ENCODE results near the gene RAX2. TPM values are rescaled to one million over a fixed set of nuclear protein-coding genes. Genes with fewer than 3 reads are reported as not detected.

RAX2 gene
- polyA plus RNA-seq, 1 donor from 2014 or later, result not detected

DNA sequence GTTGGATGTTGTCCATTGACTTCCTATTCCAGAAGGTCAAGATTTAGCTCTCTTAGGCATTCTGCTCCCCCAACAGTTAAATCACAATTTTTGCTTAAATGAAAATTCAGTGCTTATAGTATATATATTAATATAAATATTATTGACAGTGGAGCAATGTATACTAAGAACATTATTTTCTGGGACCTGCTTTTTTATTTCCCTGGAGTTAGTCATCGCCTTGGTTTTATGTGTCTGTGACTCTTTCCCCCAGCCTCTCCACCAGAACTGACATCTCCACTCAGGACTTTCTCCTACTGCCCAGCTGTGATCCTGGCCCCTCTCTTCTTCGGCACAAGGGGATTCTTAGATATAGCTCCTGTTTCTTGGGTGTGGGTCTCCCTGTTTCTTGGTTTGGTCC, 24.3 kb upstream of the RAX2 start:
- Histone ChIP-seq H3K27ac (ENCODE audit: low read length) (no peak overlapping the region), H3F3A (ENCODE audit: insufficient read depth, low read length, poor library complexity, severe bottlenecking) (no peaks in the 10 kb centered on the region), H2AFZ (ENCODE audit: low read depth, low read length) (no peak overlapping the region), H4K20me1 (ENCODE audit: insufficient read depth) (no peaks in the 10 kb centered on the region), H3K36me3 (ENCODE audit: insufficient read depth, low read length) (no peaks in the 10 kb centered on the region), H3K27me3 (ENCODE audit: insufficient read depth, low read depth, low read length) (peaks cover under 1% of the 10 kb centered on the region), H3K9me3 (ENCODE audit: low read length) (no peaks in the 10 kb centered on the region), H3K4me3 (ENCODE audit: low read length) (no peak overlapping the region), H3K4me2 (ENCODE audit: low read length) (no peak overlapping the region), H3K79me2 (replicated peaks; ENCODE audit: insufficient read depth, low read length) (no peaks in the 10 kb centered on the region), H3K9ac (ENCODE audit: low read length) (no peak overlapping the region), H3K9me2 (ENCODE audit: insufficient read depth, low read length) (no peaks in the 10 kb centered on the region)
- TF ChIP-seq RAD21 (conservative IDR thresholded peaks at IDR 0.05) (no peak), EP300 (conservative IDR thresholded peaks at IDR 0.05; ENCODE audit: poor library complexity, severe bottlenecking) (no peak), TAF1 (IDR thresholded peaks at IDR 0.05; ENCODE audit: low read depth) (no peak), POLR2AphosphoS5 (IDR thresholded peaks at IDR 0.05) (no peak), SMC3 (conservative IDR thresholded peaks at IDR 0.05; ENCODE audit: poor library complexity) (no peak), MXI1 (conservative IDR thresholded peaks at IDR 0.05; ENCODE audit: poor library complexity, severe bottlenecking) (no peak), EZH2 (IDR thresholded peaks at IDR 0.05; ENCODE audit: borderline replicate concordance, insufficient read depth, low read length, poor library complexity, severe bottlenecking) (no peak), REST (IDR thresholded peaks at IDR 0.05; ENCODE audit: borderline replicate concordance) (no peak)
- TF ChIP-seq, protein P1, sequence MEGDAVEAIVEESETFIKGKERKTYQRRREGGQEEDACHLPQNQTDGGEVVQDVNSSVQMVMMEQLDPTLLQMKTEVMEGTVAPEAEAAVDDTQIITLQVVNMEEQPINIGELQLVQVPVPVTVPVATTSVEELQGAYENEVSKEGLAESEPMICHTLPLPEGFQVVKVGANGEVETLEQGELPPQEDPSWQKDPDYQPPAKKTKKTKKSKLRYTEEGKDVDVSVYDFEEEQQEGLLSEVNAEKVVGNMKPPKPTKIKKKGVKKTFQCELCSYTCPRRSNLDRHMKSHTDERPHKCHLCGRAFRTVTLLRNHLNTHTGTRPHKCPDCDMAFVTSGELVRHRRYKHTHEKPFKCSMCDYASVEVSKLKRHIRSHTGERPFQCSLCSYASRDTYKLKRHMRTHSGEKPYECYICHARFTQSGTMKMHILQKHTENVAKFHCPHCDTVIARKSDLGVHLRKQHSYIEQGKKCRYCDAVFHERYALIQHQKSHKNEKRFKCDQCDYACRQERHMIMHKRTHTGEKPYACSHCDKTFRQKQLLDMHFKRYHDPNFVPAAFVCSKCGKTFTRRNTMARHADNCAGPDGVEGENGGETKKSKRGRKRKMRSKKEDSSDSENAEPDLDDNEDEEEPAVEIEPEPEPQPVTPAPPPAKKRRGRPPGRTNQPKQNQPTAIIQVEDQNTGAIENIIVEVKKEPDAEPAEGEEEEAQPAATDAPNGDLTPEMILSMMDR (IDR thresholded peaks at IDR 0.05; ENCODE audit: poor library complexity, severe bottlenecking), result no peak

- no peak overlapping the region for H3K4me2 ChIP-seq (ENCODE audit: low read length)
- H4K20me1 ChIP-seq (ENCODE audit: insufficient read depth), result no peaks in the 10 kb centered on the region
- no peak for TF ChIP-seq RAD21 (conservative IDR thresholded peaks at IDR 0.05)
- TF ChIP-seq REST (IDR thresholded peaks at IDR 0.05; ENCODE audit: borderline replicate concordance), result no peak
- TF ChIP-seq POLR2AphosphoS5 (IDR thresholded peaks at IDR 0.05), result no peak
- TF ChIP-seq MXI1 (conservative IDR thresholded peaks at IDR 0.05; ENCODE audit: poor library complexity, severe bottlenecking), result no peak
- TF ChIP-seq TAF1 (IDR thresholded peaks at IDR 0.05; ENCODE audit: low read depth), result no peak
- TF ChIP-seq EZH2 (IDR thresholded peaks at IDR 0.05; ENCODE audit: borderline replicate concordance, insufficient read depth, low read length, poor library complexity, severe bottlenecking), result no peak
- TF ChIP-seq, protein P1 (IDR thresholded peaks at IDR 0.05; ENCODE audit: poor library complexity, severe bottlenecking), result no peak
- no peak for TF ChIP-seq SMC3 (conservative IDR thresholded peaks at IDR 0.05; ENCODE audit: poor library complexity)
- TF ChIP-seq EP300 (conservative IDR thresholded peaks at IDR 0.05; ENCODE audit: poor library complexity, severe bottlenecking), result no peak
- H3K9me3 ChIP-seq (ENCODE audit: low read length), result no peaks in the 10 kb centered on the region
- H3F3A ChIP-seq (ENCODE audit: insufficient read depth, low read length, poor library complexity, severe bottlenecking), result no peaks in the 10 kb centered on the region
- no peak overlapping the region for H3K4me3 ChIP-seq (ENCODE audit: low read length)
- no peaks in the 10 kb centered on the region for H3K79me2 ChIP-seq (replicated peaks; ENCODE audit: insufficient read depth, low read length)
- H3K9ac ChIP-seq (ENCODE audit: low read length), result no peak overlapping the region
- H3K9me2 ChIP-seq (ENCODE audit: insufficient read depth, low read length), result no peaks in the 10 kb centered on the region
- peaks cover 3% of the 10 kb centered on the region for H3K27me3 ChIP-seq (ENCODE audit: insufficient read depth, low read depth, low read length)
- no peaks in the 10 kb centered on the region for H3K36me3 ChIP-seq (ENCODE audit: insufficient read depth, low read length)
- H3K27ac ChIP-seq (ENCODE audit: low read length), result no peak overlapping the region
- no peak overlapping the region for H2AFZ ChIP-seq (ENCODE audit: low read depth, low read length)
Observed at GRCh38 chr19:3793799-3794198, 21.8 kb upstream of the RAX2 start.
